AG08396 (cell line): ENCODE measurements around the gene MYH6.
"Not testable (repeated sequence)": the region's sequence is repeated elsewhere in the genome, so short reads cannot be mapped to it uniquely, and the experiment has no call there.

Source experiments
- DNase-seq: peaks from one replicate; pipeline ENCODE4 v3.0.0; 2012; ENCODE audit warnings: low spot score, mixed read lengths

The MYH6 gene

GRCh38 chr14:23414254-23414653 lies 6.2 kb upstream of the MYH6 start:
- no peak for DNase-seq

GRCh38 chr14:23413681-23414080 lies 5.6 kb upstream of the MYH6 start:
- DNase-seq = no peak

GRCh38 chr14:23411563-23412525 lies 3.8 kb upstream of the MYH6 start:
- no peak for DNase-seq

GRCh38 chr14:23409966-23410635 lies 2.0 kb upstream of the MYH6 start:
- DNase-seq = no peak

GRCh38 chr14:23409475-23409874 lies 1.4 kb upstream of the MYH6 start:
- DNase-seq = no peak

- no peak for DNase-seq
Observed at GRCh38 chr14:23408307-23408630, 196 bp upstream of the MYH6 start.

GRCh38 chr14:23406725-23407355 lies 1.2 kb downstream of the MYH6 start:
- no peak for DNase-seq

- DNase-seq = no peak
Observed at GRCh38 chr14:23406244-23406643, 1.8 kb downstream of the MYH6 start.

GRCh38 chr14:23405516-23406025 lies 2.5 kb downstream of the MYH6 start:
- DNase-seq = no peak

- DNase-seq = no peak
Observed at GRCh38 chr14:23405096-23405495, 3.0 kb downstream of the MYH6 start.

GRCh38 chr14:23404331-23404900 lies 3.7 kb downstream of the MYH6 start:
- no peak for DNase-seq

- DNase-seq = no peak
Observed at GRCh38 chr14:23403908-23404307, 4.2 kb downstream of the MYH6 start.

- DNase-seq = no peak
Observed at GRCh38 chr14:23403139-23403438, 5.0 kb downstream of the MYH6 start.

GRCh38 chr14:23402296-23403138 lies 5.6 kb downstream of the MYH6 start:
- no peak for DNase-seq

GRCh38 chr14:23401291-23401690 lies 6.8 kb downstream of the MYH6 start:
- no peak for DNase-seq

- DNase-seq = not testable (repeated sequence)
Observed at GRCh38 chr14:23400496-23401149, 7.5 kb downstream of the MYH6 start.

- DNase-seq = no peak
Observed at GRCh38 chr14:23399591-23399990, 8.5 kb downstream of the MYH6 start.

GRCh38 chr14:23399136-23399535 lies 8.9 kb downstream of the MYH6 start:
- no peak for DNase-seq

- no peak for DNase-seq
Observed at GRCh38 chr14:23398348-23398747, 9.7 kb downstream of the MYH6 start.

- DNase-seq = no peak
Observed at GRCh38 chr14:23396781-23397407, 11.2 kb downstream of the MYH6 start.

- DNase-seq = no peak
Observed at GRCh38 chr14:23396126-23396525, 11.9 kb downstream of the MYH6 start.
